H9 (cell line): Measurements from ENCODE around the gene CAMP. TPM values are rescaled to one million over a fixed set of nuclear protein-coding genes. Genes with fewer than 3 reads are reported as not detected.

Experiments
- DNase-seq: peaks from one replicate; pipeline ENCODE4 v3.0.0-alpha.2; 2017
- H2AFZ ChIP-seq: one replicate; pipeline ENCODE4 v1.6.1; 2013; ENCODE audit warnings: mild to moderate bottlenecking, low read length, control low read depth, moderate library complexity
- H2AK5ac ChIP-seq: 2 replicates; pipeline ENCODE4 v1.6.1; 2013; ENCODE audit warnings: low read length, control low read depth, mixed read lengths; ENCODE audit not compliant: insufficient read length
- H2BK120ac ChIP-seq: one replicate; pipeline ENCODE4 v1.6.1; 2013; ENCODE audit warnings: low read depth, mild to moderate bottlenecking, low read length, control low read depth, inconsistent platforms; ENCODE audit not compliant: poor library complexity, severe bottlenecking
- H2BK12ac ChIP-seq: 2 replicates; pipeline ENCODE4 v1.6.1; 2013; ENCODE audit warnings: low read length, control low read depth, mixed read lengths, low read depth; ENCODE audit not compliant: insufficient read length
- H2BK15ac ChIP-seq: 2 replicates; pipeline ENCODE4 v1.6.1; 2013; ENCODE audit warnings: low read depth, low read length, control low read depth
- H2BK20ac ChIP-seq: one replicate; pipeline ENCODE4 v1.6.1; 2013; ENCODE audit warnings: low read depth, mild to moderate bottlenecking, low read length, control low read depth, inconsistent platforms; ENCODE audit not compliant: poor library complexity, severe bottlenecking
- H2BK5ac ChIP-seq: 2 replicates; pipeline ENCODE4 v1.6.1; 2013; ENCODE audit warnings: low read length, control low read depth, mixed read lengths; ENCODE audit not compliant: insufficient read length
- H3K14ac ChIP-seq: 2 replicates; pipeline ENCODE4 v1.6.1; 2013; ENCODE audit warnings: low read length, control low read depth; ENCODE audit not compliant: insufficient read depth
- H3K18ac ChIP-seq: 2 replicates; pipeline ENCODE4 v1.6.1; 2013; ENCODE audit warnings: low read depth, mild to moderate bottlenecking, mixed read lengths, low read length, control low read depth; ENCODE audit not compliant: insufficient read length
- H3K23ac ChIP-seq: 2 replicates; pipeline ENCODE4 v1.6.1; 2013; ENCODE audit warnings: low read length, control low read depth, mixed read lengths, low read depth; ENCODE audit not compliant: insufficient read length
- H3K23me2 ChIP-seq: 2 replicates; pipeline ENCODE4 v1.6.1; 2013; ENCODE audit warnings: low read depth, mild to moderate bottlenecking, mixed read lengths, low read length, control low read depth; ENCODE audit not compliant: insufficient read length, poor library complexity, severe bottlenecking
- H3K27ac ChIP-seq: 2 replicates; pipeline ENCODE4 v1.5.1; 2013; ENCODE audit warnings: low read length, control low read depth, mixed read lengths, low read depth; ENCODE audit not compliant: insufficient read length
- H3K27me3 ChIP-seq: 2 replicates; pipeline ENCODE4 v1.6.1; 2013; ENCODE audit warnings: low read length, control low read depth, inconsistent platforms; ENCODE audit not compliant: insufficient read depth
- H3K4ac ChIP-seq: 2 replicates; pipeline ENCODE4 v1.6.1; 2013; ENCODE audit warnings: low read depth, mild to moderate bottlenecking, control low read depth, inconsistent platforms, low read length, moderate library complexity
- H3K4me1 ChIP-seq: 2 replicates; pipeline ENCODE4 v1.6.1; 2013; ENCODE audit warnings: low read length, control low read depth, inconsistent platforms; ENCODE audit not compliant: insufficient read depth
- H3K4me2 ChIP-seq: 2 replicates; pipeline ENCODE4 v1.6.1; 2013; ENCODE audit warnings: low read length, control low read depth, mixed read lengths; ENCODE audit not compliant: insufficient read length, insufficient read depth
- H3K56ac ChIP-seq: 2 replicates; pipeline ENCODE4 v1.6.1; 2013; ENCODE audit warnings: low read depth, mild to moderate bottlenecking, mixed read lengths, low read length, control low read depth; ENCODE audit not compliant: insufficient read length
- H3K79me1 ChIP-seq: 2 replicates; pipeline ENCODE4 v1.6.1; 2013; ENCODE audit warnings: low read depth, mild to moderate bottlenecking, moderate library complexity, low read length, control low read depth, inconsistent platforms; ENCODE audit not compliant: insufficient read depth, poor library complexity, severe bottlenecking
- H3K79me2 ChIP-seq: 2 replicates; pipeline ENCODE4 v1.6.1; 2013; ENCODE audit warnings: low read length, control low read depth, inconsistent platforms; ENCODE audit not compliant: insufficient read depth
- H3K9ac ChIP-seq: 2 replicates; pipeline ENCODE4 v1.6.1; 2013; ENCODE audit warnings: low read length, control low read depth, mixed read lengths; ENCODE audit not compliant: insufficient read length; ENCODE audit errors: extremely low read depth
- H3K9me3 ChIP-seq: one replicate; pipeline ENCODE4 v1.6.1; 2013; ENCODE audit warnings: low read depth, low read length, inconsistent platforms; ENCODE audit not compliant: control insufficient read depth
- H3T11ph ChIP-seq: one replicate; pipeline ENCODE4 v1.6.1; 2013; ENCODE audit warnings: mild to moderate bottlenecking, low read length, control low read depth, inconsistent platforms
- H4K20me1 ChIP-seq: one replicate; pipeline ENCODE4 v1.6.1; 2013; ENCODE audit not compliant: control insufficient read depth, insufficient read length, insufficient read depth
- H4K5ac ChIP-seq: 2 replicates; pipeline ENCODE4 v1.6.1; 2013; ENCODE audit warnings: low read depth, mild to moderate bottlenecking, mixed read lengths, low read length, control low read depth; ENCODE audit not compliant: insufficient read length
- H4K8ac ChIP-seq: replicated peaks from 2 replicates; pipeline ENCODE4 v1.6.1; 2013; ENCODE audit warnings: low read length, control low read depth, mixed read lengths, low read depth; ENCODE audit not compliant: insufficient read length
- H4K91ac ChIP-seq: 2 replicates; pipeline ENCODE4 v1.6.1; 2013; ENCODE audit warnings: low read depth, mild to moderate bottlenecking, moderate library complexity, mixed read lengths, low read length, control low read depth; ENCODE audit not compliant: insufficient read length
- H3K27ac Mint-ChIP-seq, 3 experiments: 2 replicates in 2 of 3; 3 replicates in 1 of 3; pipeline ENCODE4 v1.8.0; 2020 to 2021; ENCODE audit warnings: mixed read lengths in 3 of 3, mild to moderate bottlenecking in 1 of 3, moderate library complexity in 1 of 3
- H3K27me3 Mint-ChIP-seq: 2 replicates; pipeline ENCODE4 v1.8.0; 2021; ENCODE audit warnings: low read depth, mild to moderate bottlenecking, moderate library complexity, mixed read lengths
- H3K36me3 Mint-ChIP-seq, 3 experiments: 2 replicates in 2 of 3; 3 replicates in 1 of 3; pipeline ENCODE4 v1.8.0; 2020 to 2021; ENCODE audit warnings: low read depth in 3 of 3, mixed read lengths in 3 of 3; ENCODE audit not compliant: insufficient read depth in 1 of 3
- H3K4me1 Mint-ChIP-seq, 2 experiments: 2 replicates each; pipeline ENCODE4 v1.8.0; 2020; ENCODE audit warnings: mixed read lengths in 2 of 2
- H3K4me3 Mint-ChIP-seq, 2 experiments: 2 replicates in 1 of 2; 3 replicates in 1 of 2; pipeline ENCODE4 v1.8.0; 2020 to 2021; ENCODE audit warnings: mild to moderate bottlenecking in 2 of 2, mixed read lengths in 2 of 2, moderate library complexity in 1 of 2
- H3K9me3 Mint-ChIP-seq, 2 experiments: 2 replicates in 1 of 2; 3 replicates in 1 of 2; pipeline ENCODE4 v1.8.0; 2020; ENCODE audit warnings: mild to moderate bottlenecking in 2 of 2, mixed read lengths in 2 of 2, moderate library complexity in 1 of 2
- CTCF ChIP-seq: fragments of 200-600 bp; sonication (generic); conservative IDR thresholded peaks from 3 replicates; pipeline ENCODE4 v1.8.0; 2021; ENCODE audit warnings: antibody characterized with exemption, mild to moderate bottlenecking
- WGBS: extraction: QIAGEN DNeasy Blood & Tissue Kit; methylation state at CpG from one replicate; pipeline ENCODE4 v1.1.7; 2013; ENCODE audit warnings: missing lambda C conversion rate, low lambda C conversion rate, mixed read lengths; ENCODE audit not compliant: insufficient read length; ENCODE audit errors: extremely low coverage; 5-methylcytosine and 5-hydroxymethylcytosine counted together
- total RNA-seq: library from RNA; stranded (reverse); gene quantifications from 2 replicates; pipeline ENCODE4 v1.2.1, GENCODE V29; 2021

CAMP gene
- total RNA-seq, 1 experiment from 2014 or later = not detected

GRCh38 chr3:48232232-48232631, 8.9 kb downstream of the CAMP start:
- Histone ChIP-seq H3K4me2 (no peak overlapping the region), H3K27me3 (no peaks in the 10 kb centered on the region), H2BK120ac (no peak overlapping the region), H3K4ac (no peak overlapping the region), H3K23ac (no peak overlapping the region), H2BK20ac (no peak overlapping the region), H4K91ac (no peak overlapping the region), H3K56ac (no peak overlapping the region), H3K14ac (no peak overlapping the region), H2BK5ac (no peak overlapping the region), H4K8ac (no peak overlapping the region), H3K79me1 (no peaks in the 10 kb centered on the region), H3T11ph (no peak overlapping the region), H2AK5ac (no peak overlapping the region), H3K79me2 (no peaks in the 10 kb centered on the region), H2BK15ac (no peak overlapping the region), H4K20me1 (no peaks in the 10 kb centered on the region), H2BK12ac (no peak overlapping the region), H3K9me3 (no peaks in the 10 kb centered on the region), H3K23me2 (no peaks in the 10 kb centered on the region), H3K27ac (no peak overlapping the region), H3K9ac (no peak overlapping the region), H3K4me1 (no peaks in the 10 kb centered on the region), H2AFZ (no peak overlapping the region), H4K5ac (no peak overlapping the region), H3K18ac (no peak overlapping the region)
- no peak for TF ChIP-seq CTCF
- peak overlapping the region in 2 of 3 experiments; percentile 25 to 89; a peak in 3 of 7 replicates for H3K27ac Mint-ChIP-seq
- H3K4me3 Mint-ChIP-seq = no peak overlapping the region
- WGBS = no CpG with 5 or more reads among the region's 4 CpGs
- H3K4me1 Mint-ChIP-seq = peaks cover 20 to 26% of the 10 kb centered on the region in 2 experiments
- peaks cover 4% of the 10 kb centered on the region for H3K27me3 Mint-ChIP-seq
- H3K36me3 Mint-ChIP-seq = peaks cover 15 to 18% (median 16%) of the 10 kb centered on the region in 3 experiments
- DNase-seq = no peak
- peaks cover 19% of the 10 kb centered on the region in 2 experiments for H3K9me3 Mint-ChIP-seq
